Keratinocyte (primary cell): Measurements from ENCODE around the gene KIAA0825. TPM values are rescaled to one million over a fixed set of nuclear protein-coding genes. Genes with fewer than 3 reads are reported as not detected.

Experiments
- DNase-seq: peaks from one replicate; pipeline ENCODE4 v3.0.0-alpha.2; 2011; ENCODE audit warnings: low read depth, missing footprints, low spot score
- FAIRE-seq: peaks from 2 replicates; lab custom pipeline; 2011; peaks lifted over from hg19 to GRCh38; lab: Jason Lieb, UNC
- H2AFZ ChIP-seq: 2 replicates; pipeline ENCODE4 v1.6.0; 2012; ENCODE audit warnings: low read length, control low read depth, inconsistent platforms; ENCODE audit not compliant: control insufficient read depth
- H3K27ac ChIP-seq: 2 replicates; pipeline ENCODE4 v1.5.1; 2011; ENCODE audit warnings: low read length; ENCODE audit not compliant: control insufficient read depth, insufficient read depth
- H3K27me3 ChIP-seq: 3 replicates; pipeline ENCODE4 v1.6.0; 2011; ENCODE audit warnings: low read length; ENCODE audit not compliant: control insufficient read depth, insufficient read depth; ENCODE audit errors: extremely low read depth
- H3K36me3 ChIP-seq, 2 experiments: 2 replicates in 1 of 2; 3 replicates in 1 of 2; pipeline ENCODE4 v1.5.1; 2011; ENCODE audit warnings: low read length in 2 of 2, mild to moderate bottlenecking in 1 of 2; ENCODE audit not compliant: control insufficient read depth in 2 of 2, insufficient read depth in 2 of 2; ENCODE audit errors: extremely low read depth in 1 of 2
- H3K4me1 ChIP-seq: 3 replicates; pipeline ENCODE4 v1.5.1; 2011; ENCODE audit warnings: low read length; ENCODE audit not compliant: control insufficient read depth, insufficient read depth; ENCODE audit errors: extremely low read depth
- H3K4me2 ChIP-seq: 3 replicates; pipeline ENCODE4 v1.6.0; 2011; ENCODE audit warnings: low read depth, low read length; ENCODE audit not compliant: control insufficient read depth, insufficient read depth; ENCODE audit errors: extremely low read depth
- H3K4me3 ChIP-seq, 3 experiments: fragments of 200-600 bp in 1 of 3; sonication (generic) in 1 of 3; 2 replicates in 2 of 3; 3 replicates in 1 of 3; pipeline ENCODE4 v1.5.1; 2011 to 2016; ENCODE audit warnings: low read length in 3 of 3, mild to moderate bottlenecking in 3 of 3, control low read depth in 2 of 3, inconsistent platforms in 1 of 3, low read depth in 1 of 3, mixed read lengths in 1 of 3, mixed run types in 1 of 3, moderate library complexity in 1 of 3; ENCODE audit not compliant: control insufficient read depth in 2 of 3, insufficient read depth in 2 of 3; ENCODE audit errors: extremely low read depth in 1 of 3
- H3K79me2 ChIP-seq: 2 replicates; pipeline ENCODE4 v1.6.0; 2012; ENCODE audit warnings: low read length; ENCODE audit not compliant: control insufficient read depth, insufficient read depth
- H3K9ac ChIP-seq: 3 replicates; pipeline ENCODE4 v1.6.0; 2011; ENCODE audit warnings: low read length; ENCODE audit not compliant: control insufficient read depth, insufficient read depth; ENCODE audit errors: extremely low read depth
- H3K9me1 ChIP-seq: 3 replicates; pipeline ENCODE4 v1.6.0; 2011; ENCODE audit warnings: low read length; ENCODE audit not compliant: control insufficient read depth, insufficient read depth; ENCODE audit errors: extremely low read depth
- H3K9me3 ChIP-seq: 2 replicates; pipeline ENCODE4 v1.5.1; 2012; ENCODE audit warnings: low read depth, low read length; ENCODE audit not compliant: control insufficient read depth
- H4K20me1 ChIP-seq: 3 replicates; pipeline ENCODE4 v1.6.0; 2011; ENCODE audit warnings: low read length; ENCODE audit not compliant: control insufficient read depth, insufficient read depth; ENCODE audit errors: extremely low read depth
- CTCF ChIP-seq, 3 experiments: IDR thresholded peaks in 1 of 3; conservative IDR thresholded peaks in 1 of 3; optimal IDR thresholded peaks in 1 of 3; 2 replicates in 2 of 3; 3 replicates in 1 of 3; pipeline versions ENCODE3 to v1.5.1; 2011; ENCODE audit warnings: low read length in 3 of 3, mild to moderate bottlenecking in 3 of 3, moderate library complexity in 2 of 3, control low read depth in 1 of 3, inconsistent platforms in 1 of 3; ENCODE audit not compliant: insufficient read depth in 2 of 3; ENCODE audit errors: extremely low read depth in 1 of 3
- EZH2 ChIP-seq: IDR thresholded peaks from one replicate; pipeline ENCODE4 v1.6.1; 2012; ENCODE audit warnings: inconsistent platforms, mild to moderate bottlenecking, low read length, moderate library complexity
- dilution Hi-C: fragments of 300-500 bp; cut with MboI; formaldehyde crosslinking; loops from one replicate; pipeline ENCODE4 v1.7.0; 2020; ENCODE audit warnings: low sequenced_read_pairs; ENCODE audit not compliant: extremely low pct_ligation_motif_present
- polyA plus RNA-seq, 5 experiments: library from polyadenylated mRNA; depleted of rRNA in 3 of 5; stranded (reverse) in 3 of 5; stranded (forward) in 1 of 5; unstranded in 1 of 5; fragments of >200 nt; gene quantifications; 1 replicate in 1 of 5; 2 replicates in 3 of 5; 3 replicates in 1 of 5; pipeline versions ENCODE4 v1.2.1 to v1.2.3, GENCODE V29; 2011 to 2012; ENCODE audit warnings: missing spikeins in 2 of 5, low read depth in 1 of 5, low replicate concordance in 1 of 5

The KIAA0825 gene
- polyA plus RNA-seq, 1 donor (not counting 4 experiments of a cell fraction or from before 2014, with no cell fraction given), result 1.2 TPM

GRCh38 chr5:94396687-94397086 lies 221.7 kb downstream of the KIAA0825 start:
- TF ChIP-seq CTCF (optimal IDR thresholded peaks at IDR 0.05 in 1 of 3, IDR thresholded peaks at IDR 0.05 in 1 of 3, conservative IDR thresholded peaks at IDR 0.05 in 1 of 3; ENCODE audit: extremely low read depth in 1 of 3, insufficient read depth in 2 of 3, low read length in 3 of 3), result no peak
- dilution Hi-C loops, result no loop called here
- Histone ChIP-seq H3K4me2 (no peak overlapping the region), H3K27ac (no peak overlapping the region), H3K9me1 (no peaks in the 10 kb centered on the region), H3K9me3 (no peaks in the 10 kb centered on the region), H4K20me1 (no peaks in the 10 kb centered on the region), H3K4me1 (no peaks in the 10 kb centered on the region), H3K36me3 (no peaks in the 10 kb centered on the region), H3K79me2 (no peaks in the 10 kb centered on the region), H3K4me3 (no peak overlapping the region), H2AFZ (no peak overlapping the region), H3K27me3 (no peaks in the 10 kb centered on the region), H3K9ac (no peak overlapping the region)
- FAIRE-seq (no peak), DNase-seq (no peak)

- Histone ChIP-seq H3K9me1 (no peaks in the 10 kb centered on the region), H3K9me3 (no peaks in the 10 kb centered on the region), H3K36me3 (no peaks in the 10 kb centered on the region), H4K20me1 (no peaks in the 10 kb centered on the region), H3K4me2 (no peak overlapping the region), H3K79me2 (no peaks in the 10 kb centered on the region), H3K9ac (no peak overlapping the region), H2AFZ (no peak overlapping the region), H3K27me3 (no peaks in the 10 kb centered on the region), H3K27ac (no peak overlapping the region), H3K4me3 (no peak overlapping the region), H3K4me1 (no peaks in the 10 kb centered on the region)
- no peak for FAIRE-seq
- no peak for DNase-seq
- TF ChIP-seq EZH2, result no peak
- dilution Hi-C loops, result no loop called here
Observed at GRCh38 chr5:94395468-94395867, 222.9 kb downstream of the KIAA0825 start.

- H3K9ac ChIP-seq, result no peak overlapping the region
- H3K36me3 ChIP-seq, result no peaks in the 10 kb centered on the region
- H3K27me3 ChIP-seq, result no peaks in the 10 kb centered on the region
- dilution Hi-C loops, result no loop called here
- no peak overlapping the region for H2AFZ ChIP-seq
- no peak overlapping the region for H3K4me3 ChIP-seq
- DNase-seq, result no peak
- no peaks in the 10 kb centered on the region for H3K79me2 ChIP-seq
- FAIRE-seq, result no peak
- no peak overlapping the region for H3K4me2 ChIP-seq
- no peaks in the 10 kb centered on the region for H4K20me1 ChIP-seq
- no peaks in the 10 kb centered on the region for H3K9me1 ChIP-seq
- H3K4me1 ChIP-seq, result no peaks in the 10 kb centered on the region
- no peak for TF ChIP-seq EZH2
- H3K9me3 ChIP-seq, result no peaks in the 10 kb centered on the region
- H3K27ac ChIP-seq, result no peak overlapping the region
Observed at GRCh38 chr5:94391996-94392395, 226.4 kb downstream of the KIAA0825 start.
